IPS-18c (cell line): ENCODE data around the gene EPM2A.
"Not testable (repeated sequence)": the region's sequence is repeated elsewhere in the genome, so short reads cannot be mapped to it uniquely, and the experiment has no call there.

Experiments
- H3K4me3 ChIP-seq: 2 replicates; pipeline ENCODE4 v1.7.0; 2013; ENCODE audit warnings: low read depth, mild to moderate bottlenecking, low read length, moderate library complexity; ENCODE audit not compliant: insufficient read depth
- H3K9me3 ChIP-seq: one replicate; pipeline ENCODE4 v1.6.1; 2013; ENCODE audit warnings: mild to moderate bottlenecking, low read length, moderate library complexity; ENCODE audit not compliant: control insufficient read depth, insufficient read depth

EPM2A gene

DNA sequence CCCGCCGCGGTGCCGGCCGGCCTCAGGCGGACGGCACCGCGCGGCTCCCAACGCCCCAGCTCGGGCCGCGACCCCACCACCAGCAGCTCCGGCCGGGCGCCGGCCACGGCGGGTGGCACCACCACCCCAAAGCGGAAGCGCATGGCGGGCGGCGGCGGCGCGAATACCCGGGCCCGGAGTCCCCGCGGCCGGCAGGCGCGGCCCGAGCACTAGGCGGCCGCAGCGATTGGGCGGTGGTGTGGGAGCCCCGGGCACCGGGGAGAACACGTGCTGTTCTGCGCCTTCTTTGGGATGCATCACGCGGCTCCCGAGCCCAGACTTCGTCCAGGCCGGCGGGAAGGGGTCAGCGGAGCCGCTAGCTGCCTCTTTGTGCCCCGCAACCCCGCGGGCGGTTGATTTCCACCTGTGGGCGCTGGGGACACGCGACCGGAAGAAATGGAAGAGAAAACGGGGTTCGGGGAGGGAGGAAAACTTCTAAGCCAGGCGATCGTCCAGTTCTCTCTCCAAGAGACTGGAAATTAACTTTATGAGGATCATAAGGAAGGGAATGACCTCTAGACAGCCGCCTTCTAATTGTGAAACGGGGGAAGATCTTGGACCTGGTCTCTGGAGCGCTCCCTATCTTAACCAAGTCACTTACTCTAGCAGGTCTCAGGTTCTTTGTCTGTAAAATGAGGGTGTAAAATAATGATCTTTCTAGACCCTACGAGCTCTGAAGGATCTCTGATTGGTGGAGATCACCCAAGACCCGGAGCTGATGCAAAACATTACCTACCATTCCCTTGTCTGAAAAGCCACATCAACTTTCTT, at the start of gene EPM2A:
Gene EPM2A (minus strand): TSS at position 165 of the 810 bp plus-strand sequence. CDS start 22 bp downstream, at position 143.
- H3K9me3 ChIP-seq: no peaks in the 10 kb centered on the region
- peak within 1 kb of the TSS; percentile 71 for H3K4me3 ChIP-seq

- H3K4me3 ChIP-seq: no peak overlapping the region
- peaks cover 2% of the 10 kb centered on the region for H3K9me3 ChIP-seq
Observed at GRCh38 chr6:145784683-145785082, 49.4 kb upstream of the EPM2A start.

- H3K4me3 ChIP-seq: no peak overlapping the region
- peaks cover 2% of the 10 kb centered on the region for H3K9me3 ChIP-seq
Observed at GRCh38 chr6:145783796-145784195, 48.5 kb upstream of the EPM2A start.

GRCh38 chr6:145772846-145773245, 37.5 kb upstream of the EPM2A start:
- H3K4me3 ChIP-seq: no peak overlapping the region

DNA sequence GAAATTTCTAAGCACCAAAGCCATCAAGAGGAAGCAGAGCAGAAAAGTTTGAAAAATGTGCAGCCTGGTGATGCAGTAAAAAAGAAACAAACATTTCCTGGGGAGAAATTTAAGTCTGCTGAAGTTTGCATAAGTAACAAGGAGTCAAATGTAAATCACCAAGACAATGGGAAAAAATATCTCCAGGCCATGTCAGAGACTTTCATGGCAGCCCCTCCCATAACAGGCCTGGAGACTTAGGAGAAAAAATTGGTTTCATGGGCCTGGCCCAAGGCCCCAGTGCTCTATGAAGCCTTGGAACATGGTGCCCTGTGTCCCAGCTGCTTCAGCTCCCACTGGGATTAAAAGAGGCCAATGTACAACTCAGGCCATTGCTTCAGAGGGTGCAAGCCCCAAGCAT, 30.1 kb upstream of the EPM2A start:
- H3K9me3 ChIP-seq: peaks cover 2% of the 10 kb centered on the region
- no peak overlapping the region for H3K4me3 ChIP-seq

More at GRCh38 chr6:145772846-145773245, 37.5 kb upstream of the EPM2A start:
- H3K9me3 ChIP-seq: peaks cover 4% of the 10 kb centered on the region

GRCh38 chr6:145763742-145764141, 28.4 kb upstream of the EPM2A start:
- no peaks in the 10 kb centered on the region for H3K9me3 ChIP-seq
- H3K4me3 ChIP-seq: no peak overlapping the region

DNA sequence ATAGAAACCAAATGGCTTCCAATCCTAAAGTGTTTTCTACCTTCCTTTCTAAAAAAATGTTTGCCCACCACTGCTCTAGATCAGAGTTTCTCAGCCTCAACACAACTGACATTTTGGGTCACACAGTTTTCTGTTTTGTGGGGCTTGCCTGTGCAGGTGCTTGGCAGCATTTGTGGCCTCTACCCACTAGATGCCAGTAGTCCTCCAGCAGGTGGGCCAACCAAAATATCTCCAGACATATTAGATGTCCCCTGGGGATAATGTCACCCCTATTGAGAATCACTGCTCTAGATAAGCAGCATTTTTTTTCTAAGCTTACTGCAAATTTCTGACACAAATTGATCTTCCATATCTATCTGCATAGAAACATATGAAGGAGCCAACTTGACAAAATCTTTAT, 26.3 kb upstream of the EPM2A start:
- Histone ChIP-seq H3K9me3 (no peaks in the 10 kb centered on the region), H3K4me3 (no peak overlapping the region)

DNA sequence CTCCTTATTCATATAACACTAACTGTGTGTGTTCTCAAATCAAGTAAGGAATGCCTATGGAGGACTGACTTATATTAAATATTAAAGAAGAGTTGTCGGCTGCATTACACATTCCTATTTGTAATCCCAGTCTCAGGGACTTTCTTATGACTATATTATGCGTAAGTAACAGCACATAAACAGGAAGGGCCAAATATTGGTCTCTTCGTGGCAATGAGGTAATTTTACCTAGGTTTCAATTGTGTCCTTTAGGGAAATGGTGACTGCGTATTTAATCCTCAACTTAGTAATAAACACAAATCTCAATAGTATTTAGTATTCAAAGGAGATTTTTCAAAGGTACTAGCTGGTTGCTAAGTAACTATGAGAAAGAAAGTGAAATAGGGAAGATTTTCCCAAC, 22.8 kb upstream of the EPM2A start:
- no peaks in the 10 kb centered on the region for H3K9me3 ChIP-seq
- H3K4me3 ChIP-seq: no peak overlapping the region

GRCh38 chr6:145756170-145756662, 20.9 kb upstream of the EPM2A start:
- Histone ChIP-seq H3K9me3 (no peaks in the 10 kb centered on the region), H3K4me3 (no peak overlapping the region)

DNA sequence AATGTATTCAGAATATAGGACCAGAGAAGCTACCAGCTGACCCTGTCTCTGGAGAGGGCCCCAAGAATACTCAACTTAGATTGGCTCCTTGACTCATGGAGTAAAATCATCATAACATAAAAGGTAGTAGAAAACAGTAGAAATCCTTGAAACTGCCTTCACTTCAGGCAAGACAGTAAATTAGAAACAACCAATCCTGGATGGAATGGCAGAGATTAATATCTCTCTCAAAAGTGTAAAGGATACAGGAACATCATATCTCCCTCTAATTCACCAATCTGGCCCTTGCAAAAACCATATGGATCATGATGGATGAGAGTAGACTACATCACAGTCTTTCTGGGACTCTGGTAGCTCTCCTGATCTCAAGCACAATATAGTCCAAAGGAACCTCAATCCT, 20.4 kb upstream of the EPM2A start:
- Histone ChIP-seq H3K4me3 (no peak overlapping the region), H3K9me3 (no peaks in the 10 kb centered on the region)

DNA sequence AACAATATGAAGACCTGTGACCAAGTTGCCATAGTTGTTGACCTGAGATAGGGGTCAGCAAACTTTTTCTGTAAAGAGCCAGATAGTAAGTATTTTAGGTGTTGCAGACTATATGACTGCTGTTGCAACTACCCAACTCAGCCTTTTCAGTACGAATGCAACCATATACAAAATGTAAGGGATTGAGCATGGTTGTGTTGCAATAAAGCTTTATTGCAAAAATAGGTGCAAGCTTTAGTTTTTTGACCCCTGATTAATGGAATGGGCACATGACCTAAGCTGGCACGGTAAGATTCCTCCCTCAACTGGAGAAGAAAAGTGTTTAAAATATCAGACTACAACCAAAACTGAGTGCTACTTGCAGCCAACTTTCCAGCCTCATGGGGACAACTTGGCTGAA, 17.3 kb upstream of the EPM2A start:
- H3K9me3 ChIP-seq: no peaks in the 10 kb centered on the region
- H3K4me3 ChIP-seq: no peak overlapping the region

GRCh38 chr6:145749632-145750031, 14.3 kb upstream of the EPM2A start:
- Histone ChIP-seq H3K4me3 (no peak overlapping the region), H3K9me3 (no peaks in the 10 kb centered on the region)

GRCh38 chr6:145745861-145746260, 10.5 kb upstream of the EPM2A start:
- Histone ChIP-seq H3K9me3 (no peaks in the 10 kb centered on the region), H3K4me3 (no peak overlapping the region)

DNA sequence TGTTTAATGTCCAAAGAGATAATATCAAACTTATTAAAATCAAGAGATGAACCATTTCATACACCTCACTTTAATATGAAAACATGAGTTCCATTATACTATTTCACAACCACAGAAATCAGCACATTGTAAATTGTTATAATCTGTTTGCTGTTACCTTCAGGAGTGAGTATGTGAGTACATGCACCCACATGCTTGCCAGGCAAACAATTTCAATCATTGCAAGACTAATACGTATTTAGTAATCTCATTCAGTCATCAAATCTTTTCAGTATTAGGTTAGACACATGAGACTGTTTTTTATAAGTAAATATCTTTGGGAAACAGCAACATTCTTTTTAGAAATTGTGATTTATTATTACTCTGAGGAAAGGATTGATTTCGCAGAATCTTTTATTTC, 9.3 kb upstream of the EPM2A start:
- Histone ChIP-seq H3K4me3 (no peak overlapping the region), H3K9me3 (no peaks in the 10 kb centered on the region)

- H3K9me3 ChIP-seq: no peaks in the 10 kb centered on the region
- H3K4me3 ChIP-seq: no peak overlapping the region
Observed at GRCh38 chr6:145743332-145743731, 8.0 kb upstream of the EPM2A start.

DNA sequence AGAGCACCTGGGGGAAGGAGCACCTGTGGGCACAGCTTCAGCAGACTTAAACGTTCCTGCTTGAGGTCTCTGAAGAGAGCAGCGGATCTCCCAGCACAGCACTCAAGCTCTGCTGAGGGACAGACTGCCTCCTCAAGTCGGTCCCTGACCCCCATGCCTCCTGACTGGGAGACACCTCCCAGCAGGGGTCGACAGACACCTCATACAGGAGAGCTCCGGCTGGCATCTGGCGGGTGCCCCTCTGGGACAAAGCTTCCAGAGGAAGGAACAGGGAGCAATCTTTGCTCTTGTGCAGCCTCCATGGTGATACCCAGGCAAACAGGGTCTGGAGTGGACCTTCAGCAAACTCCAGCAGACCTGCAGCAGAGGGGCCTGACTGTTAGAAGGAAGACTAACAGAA, 7.2 kb upstream of the EPM2A start:
- not testable (repeated sequence) for H3K9me3 ChIP-seq, H3K4me3 ChIP-seq

DNA sequence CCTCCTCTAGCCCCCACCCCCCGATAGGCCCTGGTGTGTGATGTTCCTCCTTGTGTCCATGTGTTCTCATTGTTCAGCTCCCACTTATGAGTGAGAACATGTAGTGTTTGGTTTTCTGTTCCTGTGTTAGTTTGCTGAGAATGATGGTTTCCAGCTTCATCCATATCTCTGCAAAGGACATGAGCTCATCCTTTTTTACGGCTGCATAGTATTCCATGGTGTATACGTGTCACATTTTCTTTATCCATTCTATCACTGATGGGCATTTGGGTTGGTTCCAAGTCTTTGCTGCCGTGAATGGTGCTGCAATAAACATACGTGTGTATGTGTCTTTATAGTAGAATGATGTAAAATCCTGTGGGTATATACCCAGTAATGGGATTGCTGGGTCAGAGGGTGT, 4.4 kb upstream of the EPM2A start:
- H3K4me3 ChIP-seq, H3K9me3 ChIP-seq: not testable (repeated sequence)

DNA sequence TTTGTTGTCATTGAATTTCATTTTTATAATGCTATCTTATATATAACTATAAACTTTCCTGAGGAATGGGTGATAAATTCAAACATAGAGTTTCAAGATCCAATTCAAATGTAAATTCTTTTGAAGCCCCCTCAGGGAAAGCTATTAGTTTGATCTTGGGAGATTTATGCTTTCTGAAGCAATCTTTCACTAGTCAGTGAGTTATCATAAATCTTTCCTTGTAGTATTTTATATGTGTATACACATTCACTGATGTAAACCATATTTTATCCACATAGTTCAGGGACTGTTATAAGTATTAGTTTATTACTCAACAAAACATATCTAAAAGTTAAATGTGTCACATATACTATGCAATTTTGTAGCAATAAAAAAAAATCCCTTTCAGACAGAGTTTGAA, 2.9 kb upstream of the EPM2A start:
- Histone ChIP-seq H3K9me3 (no peaks in the 10 kb centered on the region), H3K4me3 (no peak overlapping the region)

GRCh38 chr6:145736661-145737144, 1.4 kb upstream of the EPM2A start:
- Histone ChIP-seq H3K4me3 (no peak overlapping the region), H3K9me3 (no peaks in the 10 kb centered on the region)
